GM12873 (cell line): ENCODE measurements around the gene ATP2C1.

Source experiments
- TF ChIP-seq, protein P1 (sequence below): IDR thresholded peaks from 2 replicates; pipeline ENCODE4 v1.5.1; 2012; ENCODE audit warnings: low read depth, mild to moderate bottlenecking, moderate library complexity, low read length, control low read depth; ENCODE audit not compliant: insufficient read depth; ENCODE audit errors: missing control alignments

ATP2C1 gene

DNA sequence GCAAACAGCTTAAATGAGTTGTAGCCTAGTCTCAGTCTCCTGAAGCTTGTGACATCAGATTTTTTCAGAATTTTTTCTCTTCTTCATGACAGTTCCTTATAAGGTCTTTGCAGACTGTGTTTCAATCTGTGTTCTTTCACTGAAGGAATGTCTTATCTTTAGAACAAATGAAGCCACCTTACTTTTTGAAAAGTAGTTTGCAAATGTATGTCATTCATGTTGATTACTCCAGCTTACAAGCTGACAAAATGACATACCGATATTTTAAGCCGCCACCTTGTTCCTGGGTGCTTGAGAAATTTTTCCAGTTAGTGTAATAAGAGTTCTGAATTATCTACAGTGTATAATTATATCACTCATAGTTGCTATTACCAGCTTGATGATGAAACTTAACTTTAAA, 75.7 kb downstream of the ATP2C1 start:
- TF ChIP-seq, protein P1, sequence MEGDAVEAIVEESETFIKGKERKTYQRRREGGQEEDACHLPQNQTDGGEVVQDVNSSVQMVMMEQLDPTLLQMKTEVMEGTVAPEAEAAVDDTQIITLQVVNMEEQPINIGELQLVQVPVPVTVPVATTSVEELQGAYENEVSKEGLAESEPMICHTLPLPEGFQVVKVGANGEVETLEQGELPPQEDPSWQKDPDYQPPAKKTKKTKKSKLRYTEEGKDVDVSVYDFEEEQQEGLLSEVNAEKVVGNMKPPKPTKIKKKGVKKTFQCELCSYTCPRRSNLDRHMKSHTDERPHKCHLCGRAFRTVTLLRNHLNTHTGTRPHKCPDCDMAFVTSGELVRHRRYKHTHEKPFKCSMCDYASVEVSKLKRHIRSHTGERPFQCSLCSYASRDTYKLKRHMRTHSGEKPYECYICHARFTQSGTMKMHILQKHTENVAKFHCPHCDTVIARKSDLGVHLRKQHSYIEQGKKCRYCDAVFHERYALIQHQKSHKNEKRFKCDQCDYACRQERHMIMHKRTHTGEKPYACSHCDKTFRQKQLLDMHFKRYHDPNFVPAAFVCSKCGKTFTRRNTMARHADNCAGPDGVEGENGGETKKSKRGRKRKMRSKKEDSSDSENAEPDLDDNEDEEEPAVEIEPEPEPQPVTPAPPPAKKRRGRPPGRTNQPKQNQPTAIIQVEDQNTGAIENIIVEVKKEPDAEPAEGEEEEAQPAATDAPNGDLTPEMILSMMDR, result no peak

DNA sequence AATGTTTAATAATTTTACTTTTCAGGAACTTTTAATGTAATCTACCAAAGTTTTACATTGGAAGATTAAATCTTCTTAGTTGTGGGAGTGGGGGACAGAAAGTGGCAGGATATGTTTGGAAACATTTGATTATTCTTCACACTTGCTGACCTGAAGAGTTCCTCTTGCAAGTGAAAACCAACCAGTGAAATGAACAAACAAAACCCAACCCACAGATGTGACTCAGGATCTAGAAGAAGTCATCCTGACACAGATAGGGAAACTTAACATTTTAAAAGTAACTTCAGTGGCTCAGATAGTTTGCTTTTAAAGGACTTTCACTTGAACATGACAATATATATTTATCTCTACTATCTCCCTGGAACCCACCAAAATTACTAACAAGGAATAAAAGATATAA, 77.3 kb downstream of the ATP2C1 start:
- TF ChIP-seq, protein P1, result no peak

DNA sequence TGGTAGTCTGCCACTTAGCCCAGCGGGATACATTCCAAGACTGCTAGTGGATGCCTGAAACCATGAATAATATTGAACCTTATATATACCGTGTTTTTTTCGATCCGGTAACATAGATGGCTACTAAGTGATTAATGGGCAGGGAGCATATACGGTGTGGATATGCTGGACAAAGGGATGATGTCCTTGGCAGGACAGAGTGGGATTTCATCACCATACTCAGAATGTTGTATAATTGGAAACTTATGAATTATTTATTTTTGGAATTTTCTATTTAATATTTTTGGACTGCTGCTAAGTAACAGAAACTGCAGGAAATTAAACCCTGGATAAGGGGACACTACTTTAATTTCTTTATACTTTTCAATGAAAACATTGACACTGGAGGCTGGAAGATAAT, 79.5 kb downstream of the ATP2C1 start:
- TF ChIP-seq, protein P1, result no peak

DNA sequence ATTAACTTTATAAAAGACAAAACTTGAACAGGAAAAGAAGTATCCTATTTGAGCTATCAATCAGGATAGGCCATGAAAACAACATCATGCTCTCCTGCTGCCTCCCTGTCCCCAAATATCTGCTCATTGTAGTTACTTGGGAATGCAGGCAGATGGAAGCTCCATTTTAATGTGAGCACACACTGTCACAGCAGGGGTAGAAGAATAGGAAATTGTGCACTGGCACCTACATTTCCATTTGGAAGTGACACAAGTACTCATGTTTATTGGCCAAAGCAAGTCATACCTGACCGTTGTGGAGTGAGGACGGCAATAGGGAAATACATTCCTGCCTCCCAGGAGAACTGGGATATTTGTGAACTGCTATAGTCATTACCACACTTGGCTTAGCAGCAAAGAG, 80.3 kb downstream of the ATP2C1 start:
- TF ChIP-seq, protein P1, result no peak

DNA sequence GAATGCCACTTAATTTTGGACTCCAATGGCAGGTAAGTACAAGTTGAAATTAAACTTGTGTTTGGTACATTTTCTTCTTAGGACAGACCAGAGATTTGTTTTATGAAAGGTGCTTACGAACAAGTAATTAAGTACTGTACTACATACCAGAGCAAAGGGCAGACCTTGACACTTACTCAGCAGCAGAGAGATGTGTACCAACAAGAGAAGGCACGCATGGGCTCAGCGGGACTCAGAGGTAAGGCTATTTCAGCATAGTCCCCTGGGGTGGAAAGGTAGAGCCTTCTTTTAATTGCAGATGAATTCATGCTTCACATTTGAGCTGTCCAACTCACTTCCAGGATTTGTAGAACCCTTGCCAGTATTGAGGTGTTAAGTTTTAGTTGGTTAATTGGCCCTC, 81.4 kb downstream of the ATP2C1 start:
- TF ChIP-seq, protein P1, result no peak

DNA sequence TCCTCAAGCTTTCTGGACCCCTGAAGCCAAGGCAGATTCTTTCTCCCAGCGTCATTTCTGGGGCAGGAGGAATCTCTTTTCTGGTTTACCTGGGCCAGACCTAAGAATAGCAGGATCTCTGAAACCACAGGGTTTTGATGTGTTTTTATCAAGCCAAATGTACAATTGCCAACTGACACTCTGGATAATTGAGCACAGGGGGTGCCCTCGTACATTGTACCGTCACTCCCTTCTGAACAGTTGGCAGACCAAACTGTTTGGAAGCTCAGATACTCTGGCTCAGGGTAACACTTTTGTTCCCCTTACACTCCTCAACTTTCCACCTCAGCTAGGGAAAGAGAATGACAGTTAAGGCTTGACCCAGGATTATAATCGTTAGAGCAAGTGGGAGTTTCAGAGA, 82.8 kb downstream of the ATP2C1 start:
- TF ChIP-seq, protein P1, result no peak

DNA sequence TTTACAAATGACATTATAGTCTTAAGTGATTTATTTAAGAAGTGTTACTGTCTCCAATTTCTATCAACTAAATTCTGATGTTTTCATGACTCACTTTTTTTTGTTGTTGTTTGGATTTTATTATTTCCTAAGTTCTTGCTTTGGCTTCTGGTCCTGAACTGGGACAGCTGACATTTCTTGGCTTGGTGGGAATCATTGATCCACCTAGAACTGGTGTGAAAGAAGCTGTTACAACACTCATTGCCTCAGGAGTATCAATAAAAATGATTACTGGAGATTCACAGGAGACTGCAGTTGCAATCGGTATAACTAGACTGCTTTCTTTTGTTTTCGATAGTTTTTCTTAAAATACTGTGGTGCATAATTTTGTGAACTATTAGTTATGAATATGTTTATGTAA, 85.2 kb downstream of the ATP2C1 start:
- TF ChIP-seq, protein P1, result no peak
